Measurements from ENCODE around the gene ITGA3.
A peak's percentile ranks its signal among the peaks of the same experiment; 100 is the strongest.

ITGA3 gene

GRCh38 chr17:50087246-50087911, 31.5 kb downstream of the ITGA3 start:
- TF ChIP-seq POLR2AphosphoS5 (IDR thresholded peaks at IDR 0.05; ENCODE audit: low read depth, low read length) (no peak), TAF1 (IDR thresholded peaks at IDR 0.05; ENCODE audit: low read depth, low read length) (no peak), POU2F2 (IDR thresholded peaks at IDR 0.05; ENCODE audit: low read depth, low read length) (no peak), SPI1 (IDR thresholded peaks at IDR 0.05; ENCODE audit: low read depth, low read length) (no peak), PAX5 (IDR thresholded peaks at IDR 0.05; ENCODE audit: insufficient read depth, low read length, severe bottlenecking) (no peak), POLR2A (IDR thresholded peaks at IDR 0.05; ENCODE audit: low read depth, low read length) (no peak)
- peak; percentile 90 for DNase-seq (ENCODE audit: insufficient read length, low spot score)
- FAIRE-seq: peak; percentile 98

GRCh38 chr17:50087912-50088405, 32.0 kb downstream of the ITGA3 start:
- FAIRE-seq: no peak
- TF ChIP-seq POU2F2 (IDR thresholded peaks at IDR 0.05; ENCODE audit: low read depth, low read length): no peak
- TF ChIP-seq TAF1 (IDR thresholded peaks at IDR 0.05; ENCODE audit: low read depth, low read length): no peak
- TF ChIP-seq POLR2AphosphoS5 (IDR thresholded peaks at IDR 0.05; ENCODE audit: low read depth, low read length): no peak
- TF ChIP-seq SPI1 (IDR thresholded peaks at IDR 0.05; ENCODE audit: low read depth, low read length): no peak
- TF ChIP-seq POLR2A (IDR thresholded peaks at IDR 0.05; ENCODE audit: low read depth, low read length): no peak
- no peak for TF ChIP-seq PAX5 (IDR thresholded peaks at IDR 0.05; ENCODE audit: insufficient read depth, low read length, severe bottlenecking)
- no peak for DNase-seq (ENCODE audit: insufficient read length, low spot score)

GRCh38 chr17:50088952-50089825, 33.3 kb downstream of the ITGA3 start:
- FAIRE-seq: no peak
- no peak for DNase-seq (ENCODE audit: insufficient read length, low spot score)
- no peak for TF ChIP-seq POLR2AphosphoS5 (IDR thresholded peaks at IDR 0.05; ENCODE audit: low read depth, low read length)
- TF ChIP-seq SPI1 (IDR thresholded peaks at IDR 0.05; ENCODE audit: low read depth, low read length): no peak
- no peak for TF ChIP-seq TAF1 (IDR thresholded peaks at IDR 0.05; ENCODE audit: low read depth, low read length)
- TF ChIP-seq POU2F2 (IDR thresholded peaks at IDR 0.05; ENCODE audit: low read depth, low read length): no peak
- TF ChIP-seq POLR2A (IDR thresholded peaks at IDR 0.05; ENCODE audit: low read depth, low read length): no peak
- no peak for TF ChIP-seq PAX5 (IDR thresholded peaks at IDR 0.05; ENCODE audit: insufficient read depth, low read length, severe bottlenecking)

GRCh38 chr17:50090071-50090470, 34.2 kb downstream of the ITGA3 start:
- FAIRE-seq (no peak), DNase-seq (ENCODE audit: insufficient read length, low spot score) (no peak)
- TF ChIP-seq PAX5 (IDR thresholded peaks at IDR 0.05; ENCODE audit: insufficient read depth, low read length, severe bottlenecking) (no peak), POLR2AphosphoS5 (IDR thresholded peaks at IDR 0.05; ENCODE audit: low read depth, low read length) (no peak), SPI1 (IDR thresholded peaks at IDR 0.05; ENCODE audit: low read depth, low read length) (no peak), POU2F2 (IDR thresholded peaks at IDR 0.05; ENCODE audit: low read depth, low read length) (no peak), POLR2A (IDR thresholded peaks at IDR 0.05; ENCODE audit: low read depth, low read length) (no peak), TAF1 (IDR thresholded peaks at IDR 0.05; ENCODE audit: low read depth, low read length) (no peak)

- FAIRE-seq (no peak), DNase-seq (ENCODE audit: insufficient read length, low spot score) (no peak)
- TF ChIP-seq POU2F2 (IDR thresholded peaks at IDR 0.05; ENCODE audit: low read depth, low read length) (no peak), POLR2AphosphoS5 (IDR thresholded peaks at IDR 0.05; ENCODE audit: low read depth, low read length) (no peak), SPI1 (IDR thresholded peaks at IDR 0.05; ENCODE audit: low read depth, low read length) (no peak), TAF1 (IDR thresholded peaks at IDR 0.05; ENCODE audit: low read depth, low read length) (no peak), POLR2A (IDR thresholded peaks at IDR 0.05; ENCODE audit: low read depth, low read length) (no peak), PAX5 (IDR thresholded peaks at IDR 0.05; ENCODE audit: insufficient read depth, low read length, severe bottlenecking) (no peak)
Observed at GRCh38 chr17:50090971-50091917, 35.3 kb downstream of the ITGA3 start.

GRCh38 chr17:50091918-50092285, 36.0 kb downstream of the ITGA3 start:
- FAIRE-seq (no peak), DNase-seq (ENCODE audit: insufficient read length, low spot score) (no peak)
- TF ChIP-seq POU2F2 (IDR thresholded peaks at IDR 0.05; ENCODE audit: low read depth, low read length) (no peak), SPI1 (IDR thresholded peaks at IDR 0.05; ENCODE audit: low read depth, low read length) (no peak), POLR2A (IDR thresholded peaks at IDR 0.05; ENCODE audit: low read depth, low read length) (no peak), POLR2AphosphoS5 (IDR thresholded peaks at IDR 0.05; ENCODE audit: low read depth, low read length) (no peak), TAF1 (IDR thresholded peaks at IDR 0.05; ENCODE audit: low read depth, low read length) (no peak), PAX5 (IDR thresholded peaks at IDR 0.05; ENCODE audit: insufficient read depth, low read length, severe bottlenecking) (no peak)

- DNase-seq (ENCODE audit: insufficient read length, low spot score) (no peak), FAIRE-seq (no peak)
- TF ChIP-seq PAX5 (IDR thresholded peaks at IDR 0.05; ENCODE audit: insufficient read depth, low read length, severe bottlenecking): no peak
- TF ChIP-seq SPI1 (IDR thresholded peaks at IDR 0.05; ENCODE audit: low read depth, low read length): no peak
- no peak for TF ChIP-seq POLR2AphosphoS5 (IDR thresholded peaks at IDR 0.05; ENCODE audit: low read depth, low read length)
- TF ChIP-seq POLR2A (IDR thresholded peaks at IDR 0.05; ENCODE audit: low read depth, low read length): no peak
- no peak for TF ChIP-seq POU2F2 (IDR thresholded peaks at IDR 0.05; ENCODE audit: low read depth, low read length)
- TF ChIP-seq TAF1 (IDR thresholded peaks at IDR 0.05; ENCODE audit: low read depth, low read length): no peak
Observed at GRCh38 chr17:50093246-50093645, 37.3 kb downstream of the ITGA3 start.

- no peak for FAIRE-seq
- no peak for DNase-seq (ENCODE audit: insufficient read length, low spot score)
- TF ChIP-seq PAX5 (IDR thresholded peaks at IDR 0.05; ENCODE audit: insufficient read depth, low read length, severe bottlenecking): no peak
- TF ChIP-seq POLR2AphosphoS5 (IDR thresholded peaks at IDR 0.05; ENCODE audit: low read depth, low read length): no peak
- TF ChIP-seq POLR2A (IDR thresholded peaks at IDR 0.05; ENCODE audit: low read depth, low read length): no peak
- TF ChIP-seq TAF1 (IDR thresholded peaks at IDR 0.05; ENCODE audit: low read depth, low read length): no peak
- TF ChIP-seq SPI1 (IDR thresholded peaks at IDR 0.05; ENCODE audit: low read depth, low read length): no peak
- no peak for TF ChIP-seq POU2F2 (IDR thresholded peaks at IDR 0.05; ENCODE audit: low read depth, low read length)
Observed at GRCh38 chr17:50093807-50094206, 37.9 kb downstream of the ITGA3 start.

All from GM12891 (cell line).